ENCODE measurements around the gene COPG2. TPM values are rescaled to one million over a fixed set of nuclear protein-coding genes. Genes with fewer than 3 reads are reported as not detected.

Gene COPG2
- total and polyA plus RNA-seq, 2 donors (not counting 3 experiments of a cell fraction or from before 2014, with no cell fraction given): 9.4 to 11.6 TPM

GRCh38 chr7:130674456-130674855 is 5.9 kb upstream of the COPG2 start:
- H4K20me1 ChIP-seq (replicated peaks; ENCODE audit: control insufficient read depth, extremely low read depth, insufficient read depth, low read length): no peaks in the 10 kb centered on the region
- no peak overlapping the region for H3K4me3 ChIP-seq (replicated peaks in 1 of 3; ENCODE audit: insufficient read depth in 1 of 3, low read depth in 1 of 3, low read length in 3 of 3)
- TF ChIP-seq FOS (IDR thresholded peaks at IDR 0.05; ENCODE audit: borderline replicate concordance, insufficient read depth, low read length): no peak
- no peak for TF ChIP-seq JUN (IDR thresholded peaks at IDR 0.05; ENCODE audit: borderline replicate concordance, insufficient read depth, insufficient read length, low read depth)
- no peak for TF ChIP-seq GATA2 (IDR thresholded peaks at IDR 0.05; ENCODE audit: insufficient read depth, insufficient read length, low read depth, low read length)
- TF ChIP-seq MAX (IDR thresholded peaks at IDR 0.05; ENCODE audit: insufficient read depth, insufficient read length): no peak
- no peak for TF ChIP-seq MYC (IDR thresholded peaks at IDR 0.05; ENCODE audit: low read depth, low read length)
- TF ChIP-seq POLR2A (IDR thresholded peaks at IDR 0.05; ENCODE audit: low read depth, low read length): no peak
- TF ChIP-seq EZH2 (IDR thresholded peaks at IDR 0.05; ENCODE audit: borderline replicate concordance, low read depth, low read length, severe bottlenecking): no peak
- TF ChIP-seq POLR2AphosphoS5 (IDR thresholded peaks at IDR 0.05; ENCODE audit: insufficient read depth, low read depth, low read length): no peak
- TF ChIP-seq, protein P1, sequence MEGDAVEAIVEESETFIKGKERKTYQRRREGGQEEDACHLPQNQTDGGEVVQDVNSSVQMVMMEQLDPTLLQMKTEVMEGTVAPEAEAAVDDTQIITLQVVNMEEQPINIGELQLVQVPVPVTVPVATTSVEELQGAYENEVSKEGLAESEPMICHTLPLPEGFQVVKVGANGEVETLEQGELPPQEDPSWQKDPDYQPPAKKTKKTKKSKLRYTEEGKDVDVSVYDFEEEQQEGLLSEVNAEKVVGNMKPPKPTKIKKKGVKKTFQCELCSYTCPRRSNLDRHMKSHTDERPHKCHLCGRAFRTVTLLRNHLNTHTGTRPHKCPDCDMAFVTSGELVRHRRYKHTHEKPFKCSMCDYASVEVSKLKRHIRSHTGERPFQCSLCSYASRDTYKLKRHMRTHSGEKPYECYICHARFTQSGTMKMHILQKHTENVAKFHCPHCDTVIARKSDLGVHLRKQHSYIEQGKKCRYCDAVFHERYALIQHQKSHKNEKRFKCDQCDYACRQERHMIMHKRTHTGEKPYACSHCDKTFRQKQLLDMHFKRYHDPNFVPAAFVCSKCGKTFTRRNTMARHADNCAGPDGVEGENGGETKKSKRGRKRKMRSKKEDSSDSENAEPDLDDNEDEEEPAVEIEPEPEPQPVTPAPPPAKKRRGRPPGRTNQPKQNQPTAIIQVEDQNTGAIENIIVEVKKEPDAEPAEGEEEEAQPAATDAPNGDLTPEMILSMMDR (IDR thresholded peaks at IDR 0.05; ENCODE audit: extremely low read depth in 1 of 2, insufficient read depth in 1 of 2, low read depth in 1 of 2, low read length in 2 of 2): no peak
- H2AFZ ChIP-seq (ENCODE audit: low read depth, low read length): no peak overlapping the region
- no peaks in the 10 kb centered on the region for H3K9me1 ChIP-seq (replicated peaks; ENCODE audit: control insufficient read depth, extremely low read depth, insufficient read depth, low read length)
- H3K79me2 ChIP-seq (ENCODE audit: control insufficient read depth, insufficient read depth, low read length): no peaks in the 10 kb centered on the region
- FAIRE-seq (no peak), DNase-seq (ENCODE audit: low read depth, low spot score) (no peak)
- H3K4me2 ChIP-seq (ENCODE audit: insufficient read depth, low read length): no peak overlapping the region
- intact Hi-C loops (cut with micrococcal nuclease): no loop called here
- no TSS peak for BruUV-seq (replicated peaks)
- H3K9me3 ChIP-seq (replicated peaks; ENCODE audit: control insufficient read depth, insufficient read depth, low read length): no peaks in the 10 kb centered on the region
- H3K4me1 ChIP-seq (ENCODE audit: control insufficient read depth, extremely low read depth, insufficient read depth, low read length): no peaks in the 10 kb centered on the region
- POLR2A ChIA-PET: interaction anchor here (0.6 to 0.7 kb wide), 2 partner anchors 12 to 13 kb away, joined by 4 read pairs; partner anchors contain the start of gene TSGA13
- H3K27me3 ChIP-seq (ENCODE audit: control insufficient read depth in 2 of 2, insufficient read depth in 2 of 2, low read length in 2 of 2): peaks cover 2 to 14% of the 10 kb centered on the region in 2 experiments
- dilution Hi-C loops (cut with MboI; ENCODE audit: extremely low pct_ligation_motif_present, low sequenced_read_pairs): no loop called here
- H3K27ac ChIP-seq (ENCODE audit: insufficient read depth, low read depth, low read length): no peak overlapping the region
- H3K36me3 ChIP-seq (ENCODE audit: control insufficient read depth in 2 of 2, extremely low read depth in 1 of 2, insufficient read depth in 2 of 2, low read length in 2 of 2): no peaks in the 10 kb centered on the region
- CTCF ChIA-PET: interaction anchor here (1.3 kb wide), 1 partner anchor 48 kb away, joined by 3 read pairs; no protein-coding TSS in a partner anchor
- H3K9ac ChIP-seq (replicated peaks; ENCODE audit: extremely low read depth, insufficient read depth, low read length): no peak overlapping the region
